ENCODE measurements around the gene LAMP1. TPM values are rescaled to one million over a fixed set of nuclear protein-coding genes. Genes with fewer than 3 reads are reported as not detected.
"Not testable (repeated sequence)": the region's sequence is repeated elsewhere in the genome, so short reads cannot be mapped to it uniquely, and the experiment has no call there.

LAMP1 gene
- total RNA-seq, 1 experiment from 2014 or later, result 110 TPM

DNA sequence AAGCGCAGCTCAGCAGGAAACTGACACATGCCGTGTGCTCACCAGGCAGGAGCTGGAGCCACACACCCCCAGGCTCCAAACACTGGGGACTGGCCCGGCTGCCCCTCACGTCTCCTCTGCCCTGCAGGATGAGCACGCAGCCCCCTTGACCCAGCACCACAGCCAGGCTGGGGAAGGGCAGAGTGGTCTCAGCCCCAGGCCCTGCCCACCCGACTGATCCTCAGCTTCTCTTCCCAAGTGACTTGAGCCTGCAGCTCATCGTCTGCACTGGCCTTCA is 46.6 kb downstream of the LAMP1 start:
- H3K4me3 ChIP-seq (ENCODE audit: low read length), result no peak overlapping the region
- no peak overlapping the region for H3K4me2 ChIP-seq (ENCODE audit: low read length)
- no peak overlapping the region for H3K9ac ChIP-seq (ENCODE audit: low read length)
- no peak overlapping the region for H3K27ac ChIP-seq (ENCODE audit: low read length)
- no peaks in the 10 kb centered on the region for H3K27me3 ChIP-seq (ENCODE audit: low read length)
- H3K4me1 ChIP-seq (ENCODE audit: insufficient read depth, low read length), result no peaks in the 10 kb centered on the region
- CTCF ChIA-PET, result no interaction called here
- DNase-seq, result no peak
- ATAC-seq, result no peak
- H3F3A ChIP-seq (ENCODE audit: low read length, unreplicated experiment), result no peaks in the 10 kb centered on the region
- no peaks in the 10 kb centered on the region; the same call in 1 of the 2 replicates for H3K36me3 ChIP-seq (ENCODE audit: low read depth, low read length)
- H4K20me1 ChIP-seq (ENCODE audit: low read length), result no peaks in the 10 kb centered on the region
- BruUV-seq (replicated peaks), result no TSS peak
- POLR2A ChIA-PET (ENCODE audit: unreplicated experiment), result interaction anchor here (0.6 kb wide), 1 partner anchor 13 kb away, joined by 3 read pairs; no protein-coding TSS in a partner anchor
- intact Hi-C loops (cut with micrococcal nuclease), result no loop called here
- H3K79me2 ChIP-seq (ENCODE audit: low read length), result no peaks in the 10 kb centered on the region
- TF ChIP-seq EZH2phosphoT487 (IDR thresholded peaks at IDR 0.05; ENCODE audit: borderline replicate concordance, low read length), result no peak
- no peak for TF ChIP-seq CTCF (conservative IDR thresholded peaks at IDR 0.05; ENCODE audit: low read depth, low read length)
- no peak for TF ChIP-seq EZH2 (IDR thresholded peaks at IDR 0.05; ENCODE audit: low read length, unreplicated experiment)
- no peak overlapping the region for H2AFZ ChIP-seq (ENCODE audit: low read length)
- no peaks in the 10 kb centered on the region for H3K9me3 ChIP-seq (ENCODE audit: low read length)
- H3K9me2 ChIP-seq (replicated peaks; ENCODE audit: low read length), result no peaks in the 10 kb centered on the region

DNA sequence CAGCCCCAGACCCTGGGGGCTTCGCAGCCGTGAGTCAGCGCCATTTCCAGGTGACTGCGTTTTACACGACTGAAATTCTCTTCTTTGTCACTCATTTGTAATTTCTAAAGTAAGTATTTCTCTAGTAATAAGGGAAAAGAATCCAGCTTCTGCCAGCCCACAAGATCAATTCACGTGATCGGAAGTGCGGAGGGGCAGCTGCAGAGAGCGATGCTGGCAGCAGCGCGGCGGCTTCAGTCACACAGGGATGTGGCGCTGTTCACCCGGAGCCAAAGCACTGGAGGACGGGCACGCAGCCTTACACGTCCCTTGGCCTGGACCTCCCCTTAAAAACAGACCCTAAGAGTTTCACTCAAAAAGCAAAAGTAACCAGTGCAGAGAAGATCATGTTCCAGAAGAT is 48.4 kb downstream of the LAMP1 start:
- Histone ChIP-seq H2AFZ (ENCODE audit: low read length) (no peak overlapping the region), H3K4me3 (ENCODE audit: low read length) (no peak overlapping the region), H3K4me1 (ENCODE audit: insufficient read depth, low read length) (no peaks in the 10 kb centered on the region), H3K36me3 (ENCODE audit: low read depth, low read length) (no peaks in the 10 kb centered on the region; the same call in 1 of the 2 replicates), H4K20me1 (ENCODE audit: low read length) (no peaks in the 10 kb centered on the region), H3K27me3 (ENCODE audit: low read length) (no peaks in the 10 kb centered on the region), H3K9me3 (ENCODE audit: low read length) (no peaks in the 10 kb centered on the region), H3K79me2 (ENCODE audit: low read length) (no peaks in the 10 kb centered on the region), H3F3A (ENCODE audit: low read length, unreplicated experiment) (no peaks in the 10 kb centered on the region), H3K4me2 (ENCODE audit: low read length) (no peak overlapping the region), H3K9ac (ENCODE audit: low read length) (no peak overlapping the region), H3K9me2 (replicated peaks; ENCODE audit: low read length) (no peaks in the 10 kb centered on the region), H3K27ac (ENCODE audit: low read length) (no peak overlapping the region)
- no peak for TF ChIP-seq EZH2 (IDR thresholded peaks at IDR 0.05; ENCODE audit: low read length, unreplicated experiment)
- no peak for TF ChIP-seq EZH2phosphoT487 (IDR thresholded peaks at IDR 0.05; ENCODE audit: borderline replicate concordance, low read length)
- no peak for TF ChIP-seq CTCF (conservative IDR thresholded peaks at IDR 0.05; ENCODE audit: low read depth, low read length)
- ChIA-PET POLR2A (ENCODE audit: unreplicated experiment) (no interaction called here), CTCF (no interaction called here)
- intact Hi-C loops (cut with micrococcal nuclease), result no loop called here
- no peak for DNase-seq
- no TSS peak for BruUV-seq (replicated peaks)
- no peak for ATAC-seq

DNA sequence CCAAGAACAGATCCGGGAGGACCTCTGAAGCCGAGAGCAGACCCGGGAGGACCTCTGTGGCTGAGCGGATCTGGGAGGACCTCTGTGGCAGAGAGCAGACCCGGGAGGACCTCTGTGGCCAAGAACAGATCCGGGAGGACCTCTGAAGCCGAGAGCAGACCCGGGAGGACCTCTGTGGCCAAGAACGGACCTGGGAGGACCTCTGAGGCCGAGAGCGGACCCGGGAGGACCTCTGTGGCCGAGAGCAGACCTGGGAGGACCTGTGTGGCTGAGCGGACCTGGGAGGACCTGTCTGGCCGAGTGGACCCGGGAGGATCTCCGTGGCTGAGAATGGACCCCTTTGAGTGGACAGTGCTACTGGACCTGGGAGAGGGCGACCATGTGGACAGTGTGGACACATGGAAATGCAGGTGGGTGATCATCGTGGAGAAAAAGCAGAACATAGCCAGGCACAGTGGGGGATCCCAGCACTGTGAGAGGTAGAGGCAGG is 50.7 kb downstream of the LAMP1 start:
- H3K4me1 ChIP-seq (ENCODE audit: insufficient read depth, low read length); H3K4me3 ChIP-seq (ENCODE audit: low read length); DNase-seq; intact Hi-C loops (cut with micrococcal nuclease); BruUV-seq (replicated peaks); H3K4me2 ChIP-seq (ENCODE audit: low read length); H3K9ac ChIP-seq (ENCODE audit: low read length); H3K27me3 ChIP-seq (ENCODE audit: low read length); H4K20me1 ChIP-seq (ENCODE audit: low read length); CTCF ChIA-PET; POLR2A ChIA-PET (ENCODE audit: unreplicated experiment); H3K9me3 ChIP-seq (ENCODE audit: low read length); ATAC-seq; H3K27ac ChIP-seq (ENCODE audit: low read length); H3K79me2 ChIP-seq (ENCODE audit: low read length); H2AFZ ChIP-seq (ENCODE audit: low read length); H3K36me3 ChIP-seq (ENCODE audit: low read depth, low read length); H3F3A ChIP-seq (ENCODE audit: low read length, unreplicated experiment); H3K9me2 ChIP-seq (replicated peaks; ENCODE audit: low read length): not testable (repeated sequence)

All from PC-3 (cell line).